Stimulated activated CD8-positive, alpha-beta memory T cell treated with anti-CD3 and anti-CD28 coated beads, Interleukin-12 subunit alpha, Interleukin-12 subunit beta, amount 100 ng/mL, for 24 hours (primary cell): Measurements from ENCODE around the gene SPON1.

Experiments
- DNase-seq: peaks from one replicate; pipeline ENCODE4 v3.0.0-alpha.2; 2020; ENCODE audit errors: extremely low read depth

Gene SPON1

DNA sequence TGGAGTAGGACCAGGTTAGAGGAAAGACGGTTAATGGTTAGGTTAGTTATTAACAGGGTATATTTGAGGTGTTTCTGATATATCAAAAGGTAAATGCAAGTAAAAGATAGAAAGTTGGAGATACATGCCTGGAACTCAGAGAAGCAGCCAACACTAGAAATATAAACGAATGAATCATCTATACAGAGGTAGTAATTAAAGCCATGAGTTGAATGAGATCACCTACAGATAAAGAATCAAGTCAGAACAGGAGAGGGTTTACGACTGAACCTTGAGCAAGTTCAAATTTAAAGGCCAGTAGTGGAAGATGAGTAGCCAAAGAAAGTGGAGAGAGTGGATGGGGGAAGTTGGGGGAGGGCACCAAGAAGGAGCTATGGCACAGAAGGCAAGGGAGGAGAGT lies 73.9 kb downstream of the SPON1 start:
- DNase-seq: no peak

DNA sequence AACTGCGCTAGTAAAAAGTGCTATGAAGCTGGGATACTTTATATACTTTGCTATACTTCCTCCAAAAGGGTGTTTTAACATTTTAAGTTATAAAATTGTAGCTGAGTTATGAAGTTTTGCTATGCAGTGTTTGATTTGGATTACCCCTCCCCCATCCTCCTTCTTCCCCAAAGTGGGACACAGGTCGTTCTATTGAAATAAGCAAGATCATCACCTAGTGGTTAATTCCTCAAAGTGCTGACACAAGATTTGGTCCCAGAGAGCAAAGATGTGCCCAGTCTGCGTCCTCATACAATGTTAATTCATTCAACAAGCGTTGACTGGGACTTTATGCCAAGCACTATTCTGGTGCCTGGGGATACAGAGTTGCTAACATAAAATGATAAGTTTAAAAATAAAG lies 78.5 kb downstream of the SPON1 start:
- no peak for DNase-seq

DNA sequence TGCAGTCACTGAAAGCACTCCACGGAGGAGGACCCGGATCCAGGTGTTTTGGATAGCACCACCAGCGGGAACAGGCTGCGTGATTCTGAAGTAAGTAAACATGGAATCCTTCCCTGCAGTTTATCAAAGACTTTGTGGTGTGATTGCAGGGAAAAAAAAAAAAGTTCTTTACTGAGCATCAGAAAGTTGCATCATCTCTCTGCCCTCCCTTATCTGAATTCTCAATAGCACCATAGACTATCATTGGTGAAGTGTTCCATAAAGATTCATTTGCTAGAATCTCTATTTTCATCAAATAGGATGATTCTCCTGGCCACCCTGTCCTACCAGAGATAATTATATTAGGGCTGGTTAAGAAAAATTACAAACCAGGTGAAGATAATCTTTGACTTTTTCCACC lies 79.0 kb downstream of the SPON1 start:
- DNase-seq: no peak

DNA sequence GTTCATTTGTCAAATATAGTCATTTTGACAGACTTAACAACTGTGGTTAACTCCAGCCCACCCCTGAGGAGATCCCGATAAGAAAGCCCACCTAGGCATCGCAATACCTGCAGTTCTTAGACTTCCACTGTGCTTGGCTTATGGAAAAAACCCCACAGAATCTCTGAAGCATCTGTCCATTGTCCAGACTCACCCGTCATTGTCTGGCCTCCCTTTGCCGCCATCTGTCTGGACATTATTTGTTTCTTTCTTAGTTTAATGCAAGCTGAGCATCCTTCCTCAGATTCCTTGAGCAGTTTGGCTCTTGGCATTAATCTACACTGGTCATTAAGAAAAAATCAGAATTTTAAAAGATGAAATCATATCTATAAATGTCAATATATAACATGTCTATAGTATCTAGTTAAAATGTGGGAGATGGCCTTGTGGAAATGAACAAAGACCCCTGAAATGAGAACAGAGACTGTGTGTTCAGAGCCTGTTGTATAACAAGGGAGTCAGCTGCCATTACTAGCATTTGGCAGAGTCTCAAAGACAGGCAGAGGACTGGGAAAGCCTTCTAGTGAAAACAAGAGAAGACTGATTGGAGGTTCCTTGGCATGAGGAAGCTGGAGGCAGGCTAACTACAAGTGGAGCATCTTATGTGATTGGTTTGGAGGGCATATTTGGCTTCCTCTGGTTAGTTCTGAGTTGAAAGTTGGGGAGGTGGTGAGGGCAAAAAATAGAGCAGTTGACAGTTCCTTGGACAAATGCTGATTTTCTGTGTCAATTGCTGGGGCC lies 80.4 kb downstream of the SPON1 start:
- no peak for DNase-seq

DNA sequence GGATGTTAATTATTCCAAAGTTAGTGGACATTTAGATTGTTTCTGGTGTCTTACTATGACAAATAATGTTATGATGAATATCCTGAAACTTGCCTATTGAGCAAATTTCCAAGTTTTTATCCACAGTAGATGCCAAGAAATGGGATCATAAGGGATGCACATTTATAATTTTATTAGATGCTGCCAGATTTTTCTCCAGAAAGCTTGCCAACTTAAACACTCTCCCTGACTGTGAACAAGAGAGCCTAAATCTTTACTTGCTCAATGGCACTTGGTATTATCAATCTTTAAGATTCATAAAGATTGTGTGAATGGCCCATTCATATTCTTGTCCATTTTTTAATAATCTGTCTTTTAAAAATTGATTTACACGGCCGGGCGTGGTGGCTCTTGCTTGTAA lies 82.4 kb downstream of the SPON1 start:
- DNase-seq: no peak

DNA sequence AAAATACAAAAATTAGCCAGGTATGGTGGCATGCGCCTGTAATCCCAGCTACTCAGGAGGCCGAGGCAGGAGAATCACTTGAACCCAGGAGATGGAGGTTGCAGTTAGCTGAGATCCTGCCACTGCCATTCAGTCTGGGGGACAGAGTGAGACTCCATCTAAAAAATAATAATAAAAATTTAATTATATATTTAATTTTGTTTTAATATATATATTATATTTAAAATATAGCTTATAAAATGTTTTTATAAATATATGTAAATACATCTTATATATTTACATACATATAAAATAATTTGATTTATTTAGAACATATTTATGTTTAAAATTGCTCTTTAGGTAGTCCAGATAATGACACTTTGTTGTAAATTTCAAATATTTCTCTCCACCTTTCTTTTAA lies 82.9 kb downstream of the SPON1 start:
- no peak for DNase-seq

DNA sequence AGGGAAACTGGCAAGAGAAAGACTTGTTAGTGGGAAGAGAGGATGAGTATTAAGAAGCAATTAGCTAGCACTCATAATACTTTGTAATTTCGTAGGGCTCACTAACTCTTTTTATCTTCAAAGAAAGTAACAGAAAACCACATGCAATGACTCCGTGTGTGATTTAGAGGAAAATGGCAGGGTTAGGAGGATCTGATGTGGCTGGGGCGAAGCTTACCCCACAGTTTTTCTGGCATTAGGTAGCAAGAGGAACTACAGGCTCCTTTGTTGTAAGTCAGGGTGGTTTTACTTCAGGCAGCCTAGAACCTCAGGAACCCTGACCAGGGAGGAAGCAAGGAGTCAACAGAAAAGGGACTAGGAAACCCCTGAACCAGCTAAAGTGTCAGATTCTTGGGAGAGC lies 89.7 kb downstream of the SPON1 start:
- no peak for DNase-seq

DNA sequence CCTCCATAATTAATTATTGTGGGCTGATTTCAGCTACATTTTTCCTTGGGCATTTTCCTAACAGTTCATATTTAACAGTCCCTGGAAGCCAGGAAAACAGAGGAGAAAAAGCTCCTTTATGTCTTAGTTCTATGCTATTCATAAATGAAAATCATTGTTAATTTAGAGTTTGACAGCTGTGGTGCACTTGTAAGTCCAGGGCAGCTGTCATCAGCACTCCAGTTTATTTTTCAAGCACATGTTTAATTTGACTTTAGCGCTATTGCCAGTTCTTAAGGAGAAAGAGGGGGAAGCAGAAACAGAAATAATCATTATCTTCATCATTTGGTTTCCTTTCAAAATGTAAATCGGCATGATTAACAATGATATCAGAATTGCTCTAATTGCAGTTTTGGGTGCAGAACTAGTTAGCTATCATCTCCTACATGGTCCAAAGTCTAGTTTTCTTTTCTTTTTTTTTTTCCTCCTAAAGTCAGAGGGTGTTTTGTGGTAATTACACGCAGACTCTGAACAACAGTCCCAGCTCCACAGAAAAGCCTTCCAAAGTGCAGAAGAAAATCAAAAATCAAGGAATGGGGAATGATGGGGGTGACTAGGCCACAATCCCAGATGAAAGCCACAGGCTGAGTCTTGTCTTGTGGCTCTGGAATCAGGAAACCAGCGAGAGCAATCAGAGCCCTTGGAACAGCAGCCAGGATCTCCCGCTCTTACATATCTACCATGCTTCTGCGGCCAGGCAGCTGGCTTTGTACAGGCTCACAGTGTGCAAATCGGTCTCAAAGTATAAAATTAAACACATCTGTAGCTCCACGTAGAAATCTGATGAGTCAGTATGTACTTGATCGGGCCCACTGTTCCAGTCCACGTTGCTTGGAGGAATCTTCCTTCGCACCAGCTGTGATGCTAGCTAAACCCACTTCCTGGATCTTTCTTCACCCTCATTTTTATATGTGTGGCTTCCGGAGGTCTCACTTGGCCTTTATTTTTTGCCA lies 91.9 kb downstream of the SPON1 start:
- DNase-seq: no peak

DNA sequence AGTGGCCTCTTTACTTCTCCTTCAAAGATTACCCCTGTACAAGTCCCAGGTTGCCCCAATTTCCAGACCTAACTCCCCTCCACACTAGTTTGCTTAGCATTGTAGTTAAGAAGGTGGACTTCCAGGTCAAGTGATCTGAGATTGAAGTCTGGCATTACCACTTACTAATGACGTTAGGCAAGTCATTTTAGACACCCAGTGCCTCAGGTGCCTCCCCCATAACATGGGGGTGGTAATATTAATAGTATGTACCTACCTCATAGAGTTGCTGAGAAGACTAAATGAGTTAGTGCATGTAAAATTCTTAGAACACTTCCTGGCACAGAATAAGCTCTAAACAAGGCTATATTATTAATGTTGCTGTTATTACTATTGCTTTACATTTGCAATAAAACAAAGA lies 93.4 kb downstream of the SPON1 start:
- no peak for DNase-seq

DNA sequence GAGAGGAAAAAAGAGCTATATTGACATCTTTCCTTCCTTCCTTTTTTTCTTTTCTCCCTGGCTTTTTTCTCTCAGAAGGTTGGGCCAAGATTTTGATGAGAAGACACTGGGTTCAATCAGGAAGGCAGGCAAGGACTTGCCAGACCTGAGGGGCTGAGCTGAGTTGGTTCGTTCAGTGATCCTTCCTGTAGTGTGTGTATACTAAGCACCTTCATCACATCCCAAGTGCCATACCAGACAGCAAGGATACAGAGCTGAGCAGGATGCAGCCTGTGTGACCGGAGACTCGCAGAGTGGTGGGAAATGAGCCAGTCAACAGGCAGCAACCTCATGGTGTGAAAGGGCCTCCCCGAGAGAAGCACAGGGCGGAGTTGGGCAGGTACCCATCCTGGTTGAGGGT lies 95.5 kb downstream of the SPON1 start:
- no peak for DNase-seq

DNA sequence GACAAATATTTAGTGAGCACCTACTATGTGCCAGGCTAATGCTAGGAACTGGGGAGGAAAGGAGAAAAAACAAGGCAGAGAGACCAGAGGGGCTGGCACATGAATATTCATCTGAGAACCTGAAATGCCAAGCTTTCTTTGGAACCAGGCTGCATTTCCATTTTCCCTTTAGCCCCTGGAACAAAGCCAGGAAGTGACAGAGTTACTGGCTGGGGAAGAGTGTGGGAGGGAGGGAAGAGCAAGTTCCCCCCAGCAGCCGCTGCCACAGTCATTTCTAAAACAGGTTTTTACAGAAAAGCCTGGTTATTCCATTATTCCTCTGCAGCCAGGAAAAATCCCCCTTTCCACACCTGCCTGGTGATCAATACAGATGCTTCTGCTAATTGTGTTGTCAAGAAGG lies 97.0 kb downstream of the SPON1 start:
- DNase-seq: no peak

DNA sequence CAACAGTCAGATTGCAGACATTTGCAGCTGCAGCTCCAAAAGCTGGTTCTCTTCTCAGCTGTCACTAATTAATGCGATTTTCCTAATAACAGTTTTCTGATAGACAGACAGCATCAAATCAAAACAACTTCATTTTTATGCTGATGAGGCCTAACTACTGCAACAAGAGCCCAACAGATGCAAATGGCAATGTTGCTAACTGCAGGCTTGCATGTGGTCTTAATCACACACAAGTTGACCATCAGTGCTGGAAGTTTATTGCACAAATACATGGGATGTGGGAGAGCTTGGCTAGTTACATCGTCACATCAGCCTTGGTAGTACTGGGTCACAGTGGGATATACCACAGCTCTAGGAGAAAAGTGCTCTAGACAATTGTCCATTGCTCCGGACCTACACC lies 99.2 kb downstream of the SPON1 start:
- DNase-seq: no peak

DNA sequence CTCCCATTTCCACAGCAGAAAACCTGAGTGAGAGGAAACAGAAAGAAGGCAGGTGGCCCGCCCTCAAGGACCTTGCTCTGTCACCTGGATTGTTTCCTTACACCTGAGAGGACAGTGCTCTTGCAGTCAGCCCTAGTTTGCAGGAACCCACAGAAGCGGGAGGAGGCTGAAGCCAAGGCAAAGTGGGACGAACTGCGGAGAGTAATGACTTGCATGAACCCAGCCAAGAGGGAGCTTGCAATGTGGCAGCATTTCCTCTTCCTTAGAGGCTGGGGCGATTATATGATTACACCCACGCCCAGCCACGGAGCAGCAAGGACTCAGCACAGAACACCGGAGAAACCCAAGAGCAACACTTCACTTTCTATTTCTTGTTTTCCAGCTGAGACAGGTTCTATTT lies 102.6 kb downstream of the SPON1 start:
- DNase-seq: no peak

DNA sequence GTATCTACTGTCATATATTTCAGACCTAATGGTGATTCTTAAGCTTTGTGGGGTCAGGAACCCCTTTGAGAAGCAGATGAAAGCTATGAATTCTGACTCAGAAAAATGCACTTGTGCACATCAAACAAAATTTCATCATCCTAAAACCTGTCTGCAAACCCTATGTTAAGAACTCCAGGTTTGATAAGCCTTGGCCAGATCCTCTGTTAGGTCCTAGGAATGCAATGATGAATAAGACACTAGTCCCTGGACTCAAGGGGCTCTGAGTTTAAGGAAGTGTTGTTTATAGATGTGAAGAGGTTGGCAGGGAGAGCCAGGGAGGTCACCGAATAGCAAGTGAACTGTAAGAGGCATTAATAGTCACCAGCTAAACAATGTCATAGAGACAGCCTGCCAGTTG lies 103.2 kb downstream of the SPON1 start:
- no peak for DNase-seq

DNA sequence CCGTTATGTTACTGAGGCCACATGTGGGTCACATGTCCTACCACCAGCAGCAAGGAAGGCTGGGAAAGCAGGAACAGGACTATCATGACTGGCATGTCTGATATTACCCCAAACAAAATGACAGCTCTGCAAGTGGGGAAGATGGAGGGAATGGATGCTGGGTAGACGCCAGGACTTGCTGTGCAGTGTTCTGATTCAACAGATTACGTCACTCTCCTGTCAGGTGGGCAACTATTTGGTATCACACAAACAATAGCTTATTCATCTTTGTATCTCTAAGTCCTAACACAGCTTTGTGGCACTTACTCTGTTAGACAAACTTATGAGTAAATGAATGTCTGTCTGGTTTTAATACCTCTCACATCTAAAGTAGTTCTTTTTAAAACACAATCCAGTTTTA lies 105.2 kb downstream of the SPON1 start:
- no peak for DNase-seq

DNA sequence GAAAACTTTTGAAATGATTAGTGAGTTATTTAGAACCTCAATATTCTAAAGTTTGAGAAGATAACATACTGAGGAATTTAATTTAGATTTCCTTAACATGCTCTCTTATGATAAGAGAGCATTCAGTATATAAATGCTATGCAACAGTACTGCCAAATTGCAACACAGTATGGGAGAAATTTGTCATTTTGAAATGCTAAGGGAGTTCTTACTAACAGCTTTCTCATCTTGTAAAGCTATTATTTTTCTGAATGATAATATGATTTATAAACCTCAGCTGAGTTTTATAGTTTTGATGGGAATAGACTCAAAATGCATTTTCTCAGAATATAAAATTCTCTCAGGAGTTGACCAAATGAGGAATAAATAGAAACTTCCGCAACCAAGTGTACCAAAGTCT lies 108.4 kb downstream of the SPON1 start:
- no peak for DNase-seq

DNA sequence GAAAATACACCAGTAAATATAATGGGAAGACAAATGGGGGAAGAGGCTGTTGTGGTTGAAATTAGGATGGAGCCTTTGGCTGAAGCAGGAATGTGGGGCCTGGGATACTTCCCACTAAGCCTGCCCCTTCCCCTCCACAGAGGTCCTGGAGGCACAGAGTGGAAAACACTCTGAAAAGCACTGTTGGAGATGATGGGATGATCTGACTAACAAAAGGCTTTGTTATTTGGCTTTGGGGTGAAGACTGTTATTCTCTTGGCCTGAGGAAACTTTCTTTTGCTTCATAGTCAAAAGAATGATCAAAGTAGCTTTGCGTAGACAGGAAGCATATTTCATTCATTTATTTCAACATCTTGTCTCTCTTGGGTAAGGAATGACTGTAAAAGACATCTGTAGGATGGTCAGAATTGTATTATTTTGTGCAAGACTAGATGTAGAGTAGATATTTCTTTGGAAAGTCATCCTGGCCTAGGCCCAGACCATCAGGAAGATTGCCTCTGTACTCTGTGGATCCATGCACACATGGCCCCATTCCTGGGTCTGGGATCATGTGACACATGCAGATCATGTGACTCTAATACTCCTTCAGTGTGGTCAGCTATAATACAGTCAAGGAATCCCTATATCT lies 111.4 kb downstream of the SPON1 start:
- no peak for DNase-seq

DNA sequence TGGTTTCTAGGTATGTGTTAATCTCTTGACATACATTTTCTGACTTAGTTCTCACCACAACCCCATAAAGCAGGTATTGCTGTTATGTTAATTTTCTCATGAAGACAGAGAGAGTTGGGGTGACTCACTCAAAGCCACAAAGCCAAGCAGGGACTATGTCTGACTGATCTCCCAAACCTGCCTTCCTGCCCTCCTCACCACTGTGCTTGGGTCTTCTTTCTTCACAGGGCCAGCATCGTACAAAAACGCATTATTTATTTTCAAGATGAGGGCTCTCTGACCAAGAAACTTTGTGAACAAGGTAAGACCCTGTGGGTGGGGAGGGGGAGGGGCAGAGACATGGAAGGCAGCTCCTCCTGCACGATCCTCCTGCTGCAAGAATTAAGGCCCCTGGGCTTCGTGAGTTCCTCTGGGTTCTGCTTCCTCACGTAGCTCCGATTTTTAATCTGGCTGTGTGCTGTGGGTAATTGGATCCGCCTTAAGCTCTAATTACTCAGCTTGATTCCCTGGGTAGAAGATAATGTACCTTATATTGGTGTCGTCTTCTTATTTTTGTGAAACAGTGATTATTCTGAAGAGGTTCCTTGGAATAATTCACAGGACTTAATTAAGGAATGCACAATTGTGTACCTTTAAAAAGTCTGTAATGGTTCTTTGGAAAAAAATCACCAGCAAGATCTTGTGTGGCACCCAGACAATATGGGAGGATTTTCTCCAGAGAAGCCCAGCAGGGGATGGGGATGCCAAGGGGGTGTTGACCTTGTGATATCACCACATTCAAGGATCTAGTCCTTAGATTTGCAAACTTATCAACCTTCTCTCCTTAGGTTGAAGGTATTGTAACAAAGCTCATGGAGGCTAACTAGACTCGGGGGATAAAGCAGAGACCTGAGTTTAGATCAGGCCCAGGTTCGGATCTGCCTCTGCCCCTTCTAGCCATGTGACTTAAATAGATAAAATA lies 112.9 kb downstream of the SPON1 start:
- peak; percentile 11 for DNase-seq

DNA sequence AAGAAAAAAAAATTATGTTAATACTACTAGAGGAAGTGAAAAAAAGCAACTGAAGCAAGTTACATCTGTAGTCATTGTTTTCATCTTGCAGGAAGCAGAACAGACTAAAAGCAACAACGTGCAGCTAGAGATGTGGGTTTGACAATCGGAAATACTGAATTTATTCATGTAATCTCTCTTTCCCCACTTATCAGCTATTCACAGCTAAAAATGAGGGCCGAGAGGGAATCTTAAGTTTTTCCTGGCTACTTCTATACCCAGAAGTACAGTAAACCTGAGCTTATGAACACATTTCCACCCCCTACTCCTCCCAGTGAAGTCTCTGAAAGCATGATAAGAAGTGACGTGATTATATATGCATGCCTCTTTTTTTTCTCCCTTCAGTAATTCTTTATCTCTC lies 116.5 kb downstream of the SPON1 start:
- DNase-seq: no peak

DNA sequence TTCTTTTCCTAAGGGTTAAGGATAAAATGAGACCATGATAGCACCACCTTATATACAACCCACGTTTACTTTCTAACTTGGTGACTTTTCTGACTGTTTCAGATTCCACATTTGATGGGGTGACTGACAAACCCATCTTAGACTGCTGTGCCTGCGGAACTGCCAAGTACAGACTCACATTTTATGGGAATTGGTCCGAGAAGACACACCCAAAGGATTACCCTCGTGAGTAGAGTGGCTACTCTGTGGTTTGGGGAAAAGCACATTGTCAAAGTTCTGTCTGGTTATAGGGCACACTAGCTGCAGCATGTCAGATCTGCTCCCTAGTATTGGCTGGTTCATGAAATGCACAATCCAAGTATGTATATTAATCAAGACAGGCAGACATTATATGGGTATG lies 117.3 kb downstream of the SPON1 start:
- no peak for DNase-seq

DNA sequence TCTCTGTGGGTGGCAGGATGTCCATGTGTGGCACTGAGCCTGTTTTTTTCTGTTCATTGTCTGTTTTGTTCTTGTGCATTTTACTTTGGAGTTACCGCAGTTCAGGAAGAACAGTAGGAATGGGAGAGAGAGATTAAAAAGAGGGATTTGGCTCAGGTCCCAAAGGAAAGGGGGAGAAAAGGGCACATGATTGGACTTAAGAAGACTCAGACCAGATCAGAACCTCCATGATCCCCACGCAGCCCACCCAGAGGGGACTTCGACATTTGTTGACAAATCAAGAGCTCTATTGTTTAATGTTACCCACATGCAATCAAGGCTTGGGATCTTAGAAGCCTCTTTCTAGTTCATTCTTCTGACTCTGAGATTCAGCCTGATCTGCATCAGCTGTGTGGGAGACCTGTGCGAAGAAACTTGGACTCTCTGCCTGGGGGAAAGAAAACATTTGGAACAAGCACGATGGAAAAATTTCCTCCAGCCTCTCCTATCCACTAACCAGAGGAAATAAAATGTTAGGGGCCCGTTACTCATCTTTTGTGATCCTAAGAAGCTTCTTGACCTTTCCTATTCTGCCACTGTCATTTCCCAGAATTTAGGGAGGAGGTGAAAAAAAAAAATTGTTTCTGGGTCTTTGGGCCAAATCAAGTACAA lies 119.2 kb downstream of the SPON1 start:
- no peak for DNase-seq
